Type B pancreatic cell (in vitro differentiated cells): ENCODE data around the gene NPAS3. TPM values are rescaled to one million over a fixed set of nuclear protein-coding genes. Genes with fewer than 3 reads are reported as not detected.

Experiments
- DNase-seq: peaks from one replicate; pipeline ENCODE4 v3.0.0; 2021; ENCODE audit warnings: mixed read lengths; ENCODE audit not compliant: unreplicated experiment; ENCODE audit errors: extremely low spot score
- H3K27ac Mint-ChIP-seq: 2 replicates; pipeline ENCODE4 v1.8.0; 2021; ENCODE audit warnings: mild to moderate bottlenecking, mixed read lengths
- H3K27me3 Mint-ChIP-seq: 2 replicates; pipeline ENCODE4 v1.8.0; 2021; ENCODE audit warnings: mixed read lengths
- H3K36me3 Mint-ChIP-seq: 2 replicates; pipeline ENCODE4 v1.8.0; 2021; ENCODE audit warnings: mixed read lengths
- H3K4me1 Mint-ChIP-seq: one replicate; pipeline ENCODE4 v1.8.0; 2021; ENCODE audit warnings: mixed read lengths; ENCODE audit not compliant: unreplicated experiment
- H3K4me3 Mint-ChIP-seq: 2 replicates; pipeline ENCODE4 v1.8.0; 2021; ENCODE audit warnings: mild to moderate bottlenecking, mixed read lengths
- H3K9me3 Mint-ChIP-seq: 2 replicates; pipeline ENCODE4 v1.8.0; 2021; ENCODE audit warnings: mixed read lengths
- total RNA-seq: library from RNA; stranded (reverse); gene quantifications from 2 replicates; pipeline ENCODE4 v1.2.1, GENCODE V29; 2021; ENCODE audit warnings: low replicate concordance
- TF ChIP-seq, protein P1 (sequence below): fragments of 200-600 bp; sonication (generic); conservative IDR thresholded peaks from 2 replicates; pipeline ENCODE4 v1.5.0; 2021; ENCODE audit warnings: antibody characterized with exemption, mild to moderate bottlenecking

NPAS3 gene
- total RNA-seq, 1 donor from 2014 or later: 8.7 TPM

DNA sequence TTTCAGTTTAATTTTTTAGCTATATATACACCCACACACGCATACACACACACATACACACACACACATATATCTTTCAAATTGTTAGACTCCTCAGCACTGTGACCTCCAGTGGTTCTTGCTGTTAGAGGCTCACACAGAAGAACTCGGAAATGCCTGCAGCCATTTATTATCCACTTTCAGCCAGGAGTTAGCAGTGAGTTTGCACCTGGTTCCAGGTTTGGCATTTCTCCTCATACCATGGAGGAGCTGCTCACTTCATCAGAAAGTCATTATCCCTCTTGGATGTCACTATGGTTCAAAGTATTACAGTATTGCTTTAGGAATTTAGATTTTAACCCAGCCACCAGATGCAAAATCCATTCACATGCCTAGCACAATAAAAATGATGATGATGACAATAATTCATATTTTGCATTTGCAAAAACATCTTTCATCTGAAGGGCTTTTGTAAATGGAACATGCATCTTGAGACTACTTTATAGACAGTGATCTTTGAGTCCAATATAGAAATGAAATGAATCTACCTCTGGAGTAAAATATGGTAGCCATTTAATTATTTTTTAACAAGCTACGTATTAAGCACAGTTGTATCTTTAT is 42.3 kb downstream of the NPAS3 start:
- H3K27me3 Mint-ChIP-seq: no peaks in the 10 kb centered on the region
- no peak overlapping the region for H3K27ac Mint-ChIP-seq
- DNase-seq: no peak
- TF ChIP-seq, protein P1, sequence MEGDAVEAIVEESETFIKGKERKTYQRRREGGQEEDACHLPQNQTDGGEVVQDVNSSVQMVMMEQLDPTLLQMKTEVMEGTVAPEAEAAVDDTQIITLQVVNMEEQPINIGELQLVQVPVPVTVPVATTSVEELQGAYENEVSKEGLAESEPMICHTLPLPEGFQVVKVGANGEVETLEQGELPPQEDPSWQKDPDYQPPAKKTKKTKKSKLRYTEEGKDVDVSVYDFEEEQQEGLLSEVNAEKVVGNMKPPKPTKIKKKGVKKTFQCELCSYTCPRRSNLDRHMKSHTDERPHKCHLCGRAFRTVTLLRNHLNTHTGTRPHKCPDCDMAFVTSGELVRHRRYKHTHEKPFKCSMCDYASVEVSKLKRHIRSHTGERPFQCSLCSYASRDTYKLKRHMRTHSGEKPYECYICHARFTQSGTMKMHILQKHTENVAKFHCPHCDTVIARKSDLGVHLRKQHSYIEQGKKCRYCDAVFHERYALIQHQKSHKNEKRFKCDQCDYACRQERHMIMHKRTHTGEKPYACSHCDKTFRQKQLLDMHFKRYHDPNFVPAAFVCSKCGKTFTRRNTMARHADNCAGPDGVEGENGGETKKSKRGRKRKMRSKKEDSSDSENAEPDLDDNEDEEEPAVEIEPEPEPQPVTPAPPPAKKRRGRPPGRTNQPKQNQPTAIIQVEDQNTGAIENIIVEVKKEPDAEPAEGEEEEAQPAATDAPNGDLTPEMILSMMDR: no peak
- H3K4me3 Mint-ChIP-seq: no peak overlapping the region
- H3K4me1 Mint-ChIP-seq: peaks cover 10% of the 10 kb centered on the region
- no peaks in the 10 kb centered on the region for H3K36me3 Mint-ChIP-seq
- H3K9me3 Mint-ChIP-seq: no peaks in the 10 kb centered on the region

DNA sequence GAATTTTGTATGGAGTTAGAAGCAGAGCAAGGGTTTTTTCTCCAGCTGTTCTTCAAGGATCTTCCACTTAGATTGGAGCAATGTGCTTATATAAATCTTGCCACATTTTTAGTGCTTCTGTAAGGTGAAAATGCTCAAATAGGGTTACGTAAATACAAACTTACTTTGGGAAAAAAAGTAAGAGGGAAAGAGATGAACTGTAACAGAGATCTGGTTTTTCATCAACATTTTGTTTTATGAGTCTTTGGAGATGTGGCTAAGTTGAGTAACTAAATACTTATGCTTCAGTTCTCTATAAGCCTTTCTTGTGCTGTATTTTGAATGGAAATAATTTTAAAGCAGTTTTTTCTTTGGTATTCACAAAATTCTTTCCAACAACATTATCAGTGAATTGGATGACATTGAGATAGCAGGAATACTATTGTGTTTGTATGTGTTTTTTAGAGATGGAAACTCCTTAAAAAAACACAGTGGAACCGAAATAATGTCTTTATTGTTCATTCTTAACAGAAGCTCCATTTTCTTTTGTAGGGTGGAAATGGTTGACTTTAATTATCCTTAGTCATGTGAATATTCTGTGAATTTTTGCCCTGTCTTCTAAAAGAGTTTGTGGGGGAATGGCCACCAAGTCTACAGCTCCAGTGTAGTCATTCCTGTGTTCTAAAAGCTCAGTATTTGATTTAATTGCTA is 45.7 kb downstream of the NPAS3 start:
- TF ChIP-seq, protein P1: no peak
- H3K36me3 Mint-ChIP-seq: no peaks in the 10 kb centered on the region
- H3K27ac Mint-ChIP-seq: no peak overlapping the region
- H3K27me3 Mint-ChIP-seq: no peaks in the 10 kb centered on the region
- peaks cover 15% of the 10 kb centered on the region for H3K4me1 Mint-ChIP-seq
- peaks cover 4% of the 10 kb centered on the region for H3K9me3 Mint-ChIP-seq
- H3K4me3 Mint-ChIP-seq: no peak overlapping the region
- DNase-seq: no peak

DNA sequence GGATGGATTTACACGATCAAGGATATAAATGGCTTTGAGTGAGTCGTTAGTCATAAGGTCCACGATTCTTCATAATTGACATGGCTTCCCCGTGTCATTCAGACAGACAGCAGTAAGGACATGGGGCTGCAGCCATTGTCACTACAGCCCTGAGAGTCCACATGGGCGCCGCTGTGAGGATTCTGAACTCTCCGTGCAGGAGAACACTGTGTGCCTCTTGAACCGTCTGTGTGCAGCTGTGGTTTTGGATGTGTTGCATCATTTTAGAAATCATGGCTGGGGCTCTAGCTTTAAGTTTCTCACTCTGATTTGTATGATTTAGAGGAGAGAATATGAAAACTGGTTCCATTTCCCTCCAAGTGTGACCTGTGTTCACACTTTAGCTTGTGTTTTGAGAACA is 47.2 kb downstream of the NPAS3 start:
- TF ChIP-seq, protein P1: no peak
- Mint-ChIP-seq H3K9me3 (peaks cover 4% of the 10 kb centered on the region), H3K36me3 (no peaks in the 10 kb centered on the region), H3K27ac (no peak overlapping the region), H3K4me1 (peaks cover 13% of the 10 kb centered on the region), H3K4me3 (no peak overlapping the region), H3K27me3 (no peaks in the 10 kb centered on the region)
- DNase-seq: no peak

DNA sequence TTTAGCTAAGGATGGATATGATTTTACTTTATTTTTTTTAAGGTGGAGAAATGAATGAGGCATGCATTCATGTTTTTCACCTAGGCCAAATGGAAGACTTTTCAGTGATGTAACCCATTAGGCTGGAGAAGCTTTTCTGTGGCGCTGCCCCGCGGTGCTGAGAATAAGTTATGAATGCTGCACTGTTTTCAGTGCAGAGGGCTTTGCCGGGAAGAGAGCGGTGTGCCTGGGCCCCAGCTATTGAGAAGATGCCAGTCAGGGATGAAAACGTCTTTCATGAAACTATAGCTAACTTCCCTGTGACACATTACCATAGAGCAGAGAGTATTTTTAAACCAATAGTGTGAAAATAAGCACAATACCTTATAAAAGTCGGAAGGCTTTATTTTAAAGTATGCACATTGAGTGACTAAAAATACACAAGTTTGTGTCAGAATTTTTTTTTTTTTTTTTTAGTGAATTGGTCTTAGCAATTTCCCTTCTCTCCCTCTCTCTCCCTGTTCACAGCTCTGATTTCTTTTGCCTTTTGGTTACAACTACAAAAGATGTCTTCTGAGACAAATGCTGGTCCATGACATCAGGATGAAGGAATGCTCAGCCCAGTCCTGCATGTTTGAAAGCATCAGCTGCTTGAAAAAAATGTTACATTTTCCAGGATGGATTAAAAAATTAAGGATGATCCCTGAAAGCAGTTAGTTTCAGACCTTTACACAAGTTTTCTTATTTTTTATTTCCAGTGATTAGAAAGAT is 48.3 kb downstream of the NPAS3 start:
- Mint-ChIP-seq H3K4me3 (peak overlapping the region; percentile 42), H3K4me1 (peaks cover 6% of the 10 kb centered on the region), H3K9me3 (peaks cover 7% of the 10 kb centered on the region), H3K27ac (peak overlapping the region; percentile 12), H3K27me3 (no peaks in the 10 kb centered on the region), H3K36me3 (no peaks in the 10 kb centered on the region)
- TF ChIP-seq, protein P1: no peak
- no peak for DNase-seq

DNA sequence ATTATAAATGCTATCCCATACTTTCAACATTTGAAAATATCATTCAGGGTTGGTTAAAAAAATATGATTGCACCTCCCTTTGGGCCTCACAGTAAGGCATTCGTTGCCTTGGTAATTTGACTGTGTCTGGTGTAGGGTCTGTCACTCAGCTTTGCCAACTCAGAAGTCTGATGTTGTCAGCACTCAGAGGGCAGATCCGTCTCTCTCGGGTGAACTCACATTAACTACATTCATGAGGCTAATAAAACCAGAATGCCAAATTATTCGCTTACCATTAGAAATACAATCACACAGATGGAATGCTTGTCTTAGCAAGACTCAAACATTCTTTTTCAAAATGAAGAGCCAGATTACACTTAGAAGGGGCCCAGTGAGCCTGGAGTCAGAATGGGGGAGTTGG is 53.0 kb downstream of the NPAS3 start:
- peaks cover 5% of the 10 kb centered on the region for H3K36me3 Mint-ChIP-seq
- peaks cover 13% of the 10 kb centered on the region for H3K4me1 Mint-ChIP-seq
- peaks cover 19% of the 10 kb centered on the region for H3K9me3 Mint-ChIP-seq

More for the DNA sequence above, 53.0 kb downstream of the NPAS3 start:
- TF ChIP-seq, protein P1: no peak
- no peak for DNase-seq
- no peak overlapping the region for H3K27ac Mint-ChIP-seq
- no peak overlapping the region for H3K4me3 Mint-ChIP-seq
- no peaks in the 10 kb centered on the region for H3K27me3 Mint-ChIP-seq
